HEK293 (cell line): ENCODE measurements around the gene PFKFB1.

Source experiments
- CTCF ChIA-PET: fragments of 350-600 bp; formaldehyde crosslinking; extraction: SDS; loops from one replicate; lab custom pipeline; 2021; ENCODE audit warnings: antibody characterized with exemption; lab: Yijun Ruan, JAX
- POLR2A ChIA-PET: fragments of 300-600 bp; formaldehyde crosslinking; extraction: SDS; loops from one replicate; lab custom pipeline; 2020; ENCODE audit warnings: antibody characterized with exemption, inconsistent platforms; lab: Yijun Ruan, JAX
- H3K27ac ChIP-seq: fragments of 200-500 bp; sonication (Bioruptor generic); 2 replicates; pipeline ENCODE4 v1.5.1; 2014; ENCODE audit warnings: low read depth, low read length, control low read depth, inconsistent platforms; ENCODE audit errors: extremely low read depth
- H3K36me3 ChIP-seq, 2 experiments: fragments of 200-500 bp in 1 of 2; sonication (Bioruptor generic) in 1 of 2; 1 replicate in 1 of 2; 2 replicates in 1 of 2; pipeline ENCODE4 v1.5.1; 2014 to 2017; ENCODE audit warnings: inconsistent platforms in 2 of 2, low read length in 2 of 2; ENCODE audit not compliant: control insufficient read depth in 2 of 2, insufficient read depth in 1 of 2
- H3K4me1 ChIP-seq: fragments of 200-500 bp; sonication (Bioruptor generic); 2 replicates; pipeline ENCODE4 v1.5.1; 2014; ENCODE audit warnings: mild to moderate bottlenecking, low read length, inconsistent platforms; ENCODE audit not compliant: control insufficient read depth, insufficient read depth
- H3K4me3 ChIP-seq: 2 replicates; pipeline ENCODE4 v1.5.1; 2011; ENCODE audit warnings: low read depth, mild to moderate bottlenecking, control low read depth, low read length, moderate library complexity
- H3K9me3 ChIP-seq: fragments of 200-500 bp; sonication (Bioruptor generic); 2 replicates; pipeline ENCODE4 v1.5.1; 2014; ENCODE audit warnings: low read depth, low read length, inconsistent platforms; ENCODE audit not compliant: control insufficient read depth, insufficient read depth
- BCL11B ChIP-seq: fragments of 450-650 bp; formaldehyde crosslinking; IDR thresholded peaks from 2 replicates; pipeline ENCODE4 v1.5.1; 2016; ENCODE audit warnings: low read depth, missing biosample characterization, missing genetic modification characterization
- GFI1B ChIP-seq: fragments of 450-650 bp; formaldehyde crosslinking; IDR thresholded peaks from 2 replicates; pipeline ENCODE4 v1.5.1; 2016; ENCODE audit warnings: missing biosample characterization, missing genetic modification characterization
- GLIS1 ChIP-seq: fragments of 450-650 bp; formaldehyde crosslinking; IDR thresholded peaks from 2 replicates; pipeline ENCODE4 v1.5.1; 2016; ENCODE audit warnings: missing biosample characterization, missing genetic modification characterization
- PRDM6 ChIP-seq: fragments of 450-650 bp; formaldehyde crosslinking; IDR thresholded peaks from 2 replicates; pipeline ENCODE4 v1.5.1; 2017; ENCODE audit warnings: missing biosample characterization, missing genetic modification characterization
- SCRT1 ChIP-seq: fragments of 450-650 bp; formaldehyde crosslinking; IDR thresholded peaks from 2 replicates; pipeline ENCODE4 v1.5.1; 2016; ENCODE audit warnings: missing biosample characterization, missing genetic modification characterization, borderline replicate concordance
- SCRT2 ChIP-seq: fragments of 450-650 bp; formaldehyde crosslinking; IDR thresholded peaks from 2 replicates; pipeline ENCODE4 v1.5.1; 2016; ENCODE audit warnings: missing biosample characterization, missing genetic modification characterization
- ZFHX2 ChIP-seq: fragments of 450-650 bp; formaldehyde crosslinking; conservative IDR thresholded peaks from 2 replicates; pipeline ENCODE4 v1.5.1; 2016; ENCODE audit warnings: missing biosample characterization, missing genetic modification characterization
- ZFP3 ChIP-seq: fragments of 450-650 bp; formaldehyde crosslinking; IDR thresholded peaks from 2 replicates; pipeline ENCODE4 v1.5.1; 2016; ENCODE audit warnings: low read depth, missing biosample characterization, missing genetic modification characterization
- ZNF10 ChIP-seq: fragments of 450-650 bp; formaldehyde crosslinking; IDR thresholded peaks from 2 replicates; pipeline ENCODE4 v1.5.1; 2017; ENCODE audit warnings: missing biosample characterization, missing genetic modification characterization
- ZNF114 ChIP-seq: fragments of 450-650 bp; formaldehyde crosslinking; IDR thresholded peaks from 2 replicates; pipeline ENCODE4 v1.5.0; 2017; ENCODE audit warnings: missing biosample characterization, missing genetic modification characterization
- ZNF155 ChIP-seq: fragments of 450-650 bp; formaldehyde crosslinking; IDR thresholded peaks from 2 replicates; pipeline ENCODE4 v1.5.1; 2016; ENCODE audit warnings: missing biosample characterization, missing genetic modification characterization
- ZNF169 ChIP-seq: fragments of 450-650 bp; formaldehyde crosslinking; IDR thresholded peaks from 2 replicates; pipeline ENCODE4 v1.5.1; 2016; ENCODE audit warnings: missing biosample characterization, missing genetic modification characterization
- ZNF221 ChIP-seq: fragments of 450-650 bp; formaldehyde crosslinking; IDR thresholded peaks from 2 replicates; pipeline ENCODE4 v1.5.1; 2017; ENCODE audit warnings: missing biosample characterization, missing genetic modification characterization, borderline replicate concordance
- ZNF239 ChIP-seq: fragments of 450-650 bp; formaldehyde crosslinking; IDR thresholded peaks from 2 replicates; pipeline ENCODE4 v1.5.1; 2016; ENCODE audit warnings: missing biosample characterization, missing genetic modification characterization
- ZNF26 ChIP-seq: fragments of 450-650 bp; formaldehyde crosslinking; IDR thresholded peaks from 2 replicates; pipeline ENCODE4 v1.5.1; 2016; ENCODE audit warnings: missing biosample characterization, missing genetic modification characterization
- ZNF302 ChIP-seq: fragments of 450-650 bp; formaldehyde crosslinking; IDR thresholded peaks from 2 replicates; pipeline ENCODE4 v1.5.1; 2016; ENCODE audit warnings: missing biosample characterization, missing genetic modification characterization, low read depth
- ZNF391 ChIP-seq: fragments of 450-650 bp; formaldehyde crosslinking; IDR thresholded peaks from 2 replicates; pipeline ENCODE4 v1.5.1; 2016; ENCODE audit warnings: low read depth, missing biosample characterization, missing genetic modification characterization, borderline replicate concordance
- ZNF501 ChIP-seq: fragments of 450-650 bp; formaldehyde crosslinking; IDR thresholded peaks from 2 replicates; pipeline ENCODE4 v1.5.1; 2016; ENCODE audit warnings: missing biosample characterization, missing genetic modification characterization
- ZNF529 ChIP-seq: fragments of 450-650 bp; formaldehyde crosslinking; IDR thresholded peaks from 2 replicates; pipeline ENCODE4 v1.5.1; 2017; ENCODE audit warnings: missing genetic modification characterization, missing biosample characterization; ENCODE audit not compliant: insufficient replicate concordance
- ZNF596 ChIP-seq: fragments of 450-650 bp; IDR thresholded peaks from 2 replicates; pipeline ENCODE4 v1.5.0; 2018; ENCODE audit warnings: missing biosample characterization, mild to moderate bottlenecking, missing genetic modification characterization, moderate library complexity
- ZNF600 ChIP-seq: fragments of 450-650 bp; formaldehyde crosslinking; IDR thresholded peaks from 2 replicates; pipeline ENCODE4 v1.5.1; 2016; ENCODE audit warnings: missing biosample characterization, missing genetic modification characterization
- ZNF610 ChIP-seq: fragments of 450-650 bp; formaldehyde crosslinking; IDR thresholded peaks from 2 replicates; pipeline ENCODE4 v1.5.1; 2016; ENCODE audit warnings: missing biosample characterization, missing genetic modification characterization, borderline replicate concordance
- ZNF677 ChIP-seq: fragments of 450-650 bp; IDR thresholded peaks from 2 replicates; pipeline ENCODE4 v1.5.0; 2018; ENCODE audit warnings: missing biosample characterization, mild to moderate bottlenecking, missing genetic modification characterization, moderate library complexity
- ZNF707 ChIP-seq: fragments of 450-650 bp; formaldehyde crosslinking; IDR thresholded peaks from 2 replicates; pipeline ENCODE4 v1.5.1; 2016; ENCODE audit warnings: missing biosample characterization, missing genetic modification characterization
- ZNF785 ChIP-seq: fragments of 450-650 bp; formaldehyde crosslinking; IDR thresholded peaks from 2 replicates; pipeline ENCODE4 v1.5.1; 2016; ENCODE audit warnings: missing biosample characterization, missing genetic modification characterization

The PFKFB1 gene

GRCh38 chrX:54994099-54994498, at the start of gene PFKFB1:
TSS of gene PFKFB1 (minus strand) at chrX:54994188. CDS start at chrX:54994007, 181 bp downstream.
- H3K36me3 ChIP-seq: no peaks in the 10 kb centered on the region
- H3K4me1 ChIP-seq: no peaks in the 10 kb centered on the region
- POLR2A ChIA-PET: no interaction called here
- no peak for TF ChIP-seq ZNF529 (tag by site-specific recombination)
- no peak for TF ChIP-seq ZNF391 (tag by site-specific recombination)
- TF ChIP-seq ZNF707 (tag by site-specific recombination): no peak
- TF ChIP-seq SCRT2: no peak
- TF ChIP-seq SCRT1: no peak
- TF ChIP-seq BCL11B: no peak
- no peak for TF ChIP-seq ZNF596 (tag by site-specific recombination)
- no peak for TF ChIP-seq ZFHX2
- TF ChIP-seq, all 188 proteins: peak for 0
- CTCF ChIA-PET: interaction anchor here (0.6 kb wide), 1 partner anchor 33 kb away, joined by 4 read pairs; no protein-coding TSS in a partner anchor
- Histone ChIP-seq H3K27ac (no peak within 1 kb of the TSS), H3K9me3 (no peaks in the 10 kb centered on the region), H3K4me3 (no peak within 1 kb of the TSS)

GRCh38 chrX:55041514-55041913, 47.5 kb upstream of the PFKFB1 start:
- CTCF ChIA-PET: interaction anchor here (0.6 to 1.3 kb wide), 2 partner anchors 16 to 645 kb away, joined by 3 to 4 read pairs; no protein-coding TSS in a partner anchor
- TF ChIP-seq GFI1B (tag by site-specific recombination): no peak
- no peak for TF ChIP-seq ZNF221 (tag by site-specific recombination)
- TF ChIP-seq ZNF529 (tag by site-specific recombination): no peak
- TF ChIP-seq ZFP3 (tag by site-specific recombination): no peak
- TF ChIP-seq PRDM6 (tag by site-specific recombination): no peak
- no peak for TF ChIP-seq ZNF501 (tag by site-specific recombination)
- no peak for TF ChIP-seq ZNF391 (tag by site-specific recombination)
- TF ChIP-seq ZNF677 (tag by site-specific recombination): no peak
- no peak for TF ChIP-seq ZNF610 (tag by site-specific recombination)
- TF ChIP-seq ZNF10: no peak
- TF ChIP-seq ZNF785: no peak
- TF ChIP-seq ZNF169 (tag by site-specific recombination): no peak
- no peak for TF ChIP-seq GLIS1
- no peak for TF ChIP-seq ZNF239 (tag by site-specific recombination)
- Histone ChIP-seq H3K4me1 (no peaks in the 10 kb centered on the region), H3K27ac (no peak overlapping the region), H3K9me3 (0 out of 2 replicates have a peak, but pooled peaks cover 2% of the 10 kb centered on the region), H3K36me3 (no peaks in the 10 kb centered on the region), H3K4me3 (no peak overlapping the region)
- POLR2A ChIA-PET: interaction anchor here (0.7 kb wide), 1 partner anchor 41 kb away, joined by 3 read pairs; the partner anchor contains the start of gene APEX2

GRCh38 chrX:55039471-55039870, 45.5 kb upstream of the PFKFB1 start:
- no peaks in the 10 kb centered on the region for H3K36me3 ChIP-seq
- no peaks in the 10 kb centered on the region for H3K4me1 ChIP-seq
- H3K9me3 ChIP-seq: 0 out of 2 replicates have a peak, but pooled peaks cover 2% of the 10 kb centered on the region
- H3K27ac ChIP-seq: no peak overlapping the region
- POLR2A ChIA-PET: no interaction called here
- CTCF ChIA-PET: interaction anchor here (0.7 kb wide), 1 partner anchor 124 kb away, joined by 3 read pairs; no protein-coding TSS in a partner anchor
- no peak overlapping the region for H3K4me3 ChIP-seq
- TF ChIP-seq ZNF114 (tag by site-specific recombination): no peak
- no peak for TF ChIP-seq ZNF155 (tag by site-specific recombination)
- TF ChIP-seq ZNF26 (tag by site-specific recombination): no peak
- TF ChIP-seq ZNF302 (tag by site-specific recombination): no peak
- TF ChIP-seq BCL11B: no peak
- TF ChIP-seq ZNF600 (tag by site-specific recombination): no peak
